Epithelial cell of esophagus (primary cell): ENCODE measurements around the gene HSPA1A.

ENCODE experiments used
- DNase-seq: peaks from one replicate; pipeline ENCODE4 v3.0.0; 2010; ENCODE audit warnings: low read depth
- H3K4me3 ChIP-seq: 2 replicates; pipeline ENCODE4 v1.5.1; 2011; ENCODE audit warnings: mild to moderate bottlenecking, low read length, control low read depth
- CTCF ChIP-seq: IDR thresholded peaks from 2 replicates; pipeline ENCODE4 v1.5.1; 2011; ENCODE audit warnings: low read depth, mild to moderate bottlenecking, low read length, control low read depth, inconsistent platforms; ENCODE audit not compliant: insufficient read depth; ENCODE audit errors: missing control alignments

HSPA1A gene

GRCh38 chr6:31776989-31777666, 38.2 kb upstream of the HSPA1A start, which contains the start of gene VWA7:
Gene VWA7, minus strand, starts transcription at chr6:31777328. Its CDS starts 549 bp downstream, at chr6:31776779.
- DNase-seq: peak; percentile 88
- TF ChIP-seq CTCF: no peak
- H3K4me3 ChIP-seq: no peak within 1 kb of the TSS

- TF ChIP-seq CTCF: no peak
- no peak overlapping the region for H3K4me3 ChIP-seq
- DNase-seq: no peak
Observed at GRCh38 chr6:31777667-31778050, 37.7 kb upstream of the HSPA1A start.

- no peak overlapping the region for H3K4me3 ChIP-seq
- TF ChIP-seq CTCF: no peak
- no peak for DNase-seq
Observed at GRCh38 chr6:31778193-31778592, 37.1 kb upstream of the HSPA1A start.

- no peak for TF ChIP-seq CTCF
- DNase-seq: no peak
- no peak overlapping the region for H3K4me3 ChIP-seq
Observed at GRCh38 chr6:31778999-31779885, 36.1 kb upstream of the HSPA1A start.

GRCh38 chr6:31779908-31780307, 35.4 kb upstream of the HSPA1A start:
- no peak overlapping the region for H3K4me3 ChIP-seq
- no peak for DNase-seq
- no peak for TF ChIP-seq CTCF

GRCh38 chr6:31780507-31781243, 34.7 kb upstream of the HSPA1A start:
- no peak overlapping the region for H3K4me3 ChIP-seq
- no peak for TF ChIP-seq CTCF
- DNase-seq: no peak
